ENCODE results near the gene SARNP. TPM values are rescaled to one million over a fixed set of nuclear protein-coding genes. Genes with fewer than 3 reads are reported as not detected.

The SARNP gene
- total and polyA plus RNA-seq, 9 of the 15 experiments (the other 6 are each of a cell fraction or from before 2014, with no cell fraction given), result 70.1 to 400 (median 198) TPM

- TF ChIP-seq ZNF384 (IDR thresholded peaks at IDR 0.05; ENCODE audit: low read depth, low read length) (no peak), CC2D1A (IDR thresholded peaks at IDR 0.05) (no peak), CEBPG (CRISPR knock-in tag; IDR thresholded peaks at IDR 0.05) (peak; percentile 19; the same call in 1 of the 2 replicates), CEBPG (tag; conservative IDR thresholded peaks at IDR 0.05 in 1 of 2, IDR thresholded peaks at IDR 0.05 in 1 of 2) (no peak), ZBTB8A (IDR thresholded peaks at IDR 0.05; ENCODE audit: partially characterized antibody) (no peak), TFAM (CRISPR knock-in tag; conservative IDR thresholded peaks at IDR 0.05) (no peak), PHF8 (IDR thresholded peaks at IDR 0.05; ENCODE audit: borderline replicate concordance, low read length) (no peak), SPI1 (IDR thresholded peaks at IDR 0.05; ENCODE audit: borderline replicate concordance, low read depth, low read length) (no peak), RNF2 (IDR thresholded peaks at IDR 0.05) (no peak), ZNF76 (CRISPR knock-in tag; IDR thresholded peaks at IDR 0.05; ENCODE audit: borderline replicate concordance) (no peak), RBM22 (IDR thresholded peaks at IDR 0.05; ENCODE audit: low read depth, low read length, poor library complexity, severe bottlenecking) (peak; percentile 17), RBFOX2 (IDR thresholded peaks at IDR 0.05; ENCODE audit: low read depth, low read length) (peak; percentile 60), CAMTA2 (CRISPR knock-in tag; conservative IDR thresholded peaks at IDR 0.05) (no peak), CBFA2T3 (IDR thresholded peaks at IDR 0.05) (no peak), SMC3 (conservative IDR thresholded peaks at IDR 0.05; ENCODE audit: insufficient read depth, low read depth, low read length) (no peak), ZNF695 (CRISPR knock-in tag; IDR thresholded peaks at IDR 0.05) (no peak), NRF1 (conservative IDR thresholded peaks at IDR 0.05 in 1 of 2, IDR thresholded peaks at IDR 0.05 in 1 of 2) (no peak), ETV6 (IDR thresholded peaks at IDR 0.05; ENCODE audit: borderline replicate concordance in 1 of 2, low read depth in 2 of 2, low read length in 1 of 2) (no peak), ETV6 (CRISPR knock-in tag; IDR thresholded peaks at IDR 0.05; ENCODE audit: borderline replicate concordance) (no peak), SIRT6 (IDR thresholded peaks at IDR 0.05; ENCODE audit: low read depth, low read length) (peak; percentile 75)
- TF ChIP-seq, protein P1, sequence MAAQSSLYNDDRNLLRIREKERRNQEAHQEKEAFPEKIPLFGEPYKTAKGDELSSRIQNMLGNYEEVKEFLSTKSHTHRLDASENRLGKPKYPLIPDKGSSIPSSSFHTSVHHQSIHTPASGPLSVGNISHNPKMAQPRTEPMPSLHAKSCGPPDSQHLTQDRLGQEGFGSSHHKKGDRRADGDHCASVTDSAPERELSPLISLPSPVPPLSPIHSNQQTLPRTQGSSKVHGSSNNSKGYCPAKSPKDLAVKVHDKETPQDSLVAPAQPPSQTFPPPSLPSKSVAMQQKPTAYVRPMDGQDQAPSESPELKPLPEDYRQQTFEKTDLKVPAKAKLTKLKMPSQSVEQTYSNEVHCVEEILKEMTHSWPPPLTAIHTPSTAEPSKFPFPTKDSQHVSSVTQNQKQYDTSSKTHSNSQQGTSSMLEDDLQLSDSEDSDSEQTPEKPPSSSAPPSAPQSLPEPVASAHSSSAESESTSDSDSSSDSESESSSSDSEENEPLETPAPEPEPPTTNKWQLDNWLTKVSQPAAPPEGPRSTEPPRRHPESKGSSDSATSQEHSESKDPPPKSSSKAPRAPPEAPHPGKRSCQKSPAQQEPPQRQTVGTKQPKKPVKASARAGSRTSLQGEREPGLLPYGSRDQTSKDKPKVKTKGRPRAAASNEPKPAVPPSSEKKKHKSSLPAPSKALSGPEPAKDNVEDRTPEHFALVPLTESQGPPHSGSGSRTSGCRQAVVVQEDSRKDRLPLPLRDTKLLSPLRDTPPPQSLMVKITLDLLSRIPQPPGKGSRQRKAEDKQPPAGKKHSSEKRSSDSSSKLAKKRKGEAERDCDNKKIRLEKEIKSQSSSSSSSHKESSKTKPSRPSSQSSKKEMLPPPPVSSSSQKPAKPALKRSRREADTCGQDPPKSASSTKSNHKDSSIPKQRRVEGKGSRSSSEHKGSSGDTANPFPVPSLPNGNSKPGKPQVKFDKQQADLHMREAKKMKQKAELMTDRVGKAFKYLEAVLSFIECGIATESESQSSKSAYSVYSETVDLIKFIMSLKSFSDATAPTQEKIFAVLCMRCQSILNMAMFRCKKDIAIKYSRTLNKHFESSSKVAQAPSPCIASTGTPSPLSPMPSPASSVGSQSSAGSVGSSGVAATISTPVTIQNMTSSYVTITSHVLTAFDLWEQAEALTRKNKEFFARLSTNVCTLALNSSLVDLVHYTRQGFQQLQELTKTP (IDR thresholded peaks at IDR 0.05; ENCODE audit: low read depth in 1 of 2, partially characterized antibody in 2 of 2), result no peak
- TF ChIP-seq, protein P2, sequence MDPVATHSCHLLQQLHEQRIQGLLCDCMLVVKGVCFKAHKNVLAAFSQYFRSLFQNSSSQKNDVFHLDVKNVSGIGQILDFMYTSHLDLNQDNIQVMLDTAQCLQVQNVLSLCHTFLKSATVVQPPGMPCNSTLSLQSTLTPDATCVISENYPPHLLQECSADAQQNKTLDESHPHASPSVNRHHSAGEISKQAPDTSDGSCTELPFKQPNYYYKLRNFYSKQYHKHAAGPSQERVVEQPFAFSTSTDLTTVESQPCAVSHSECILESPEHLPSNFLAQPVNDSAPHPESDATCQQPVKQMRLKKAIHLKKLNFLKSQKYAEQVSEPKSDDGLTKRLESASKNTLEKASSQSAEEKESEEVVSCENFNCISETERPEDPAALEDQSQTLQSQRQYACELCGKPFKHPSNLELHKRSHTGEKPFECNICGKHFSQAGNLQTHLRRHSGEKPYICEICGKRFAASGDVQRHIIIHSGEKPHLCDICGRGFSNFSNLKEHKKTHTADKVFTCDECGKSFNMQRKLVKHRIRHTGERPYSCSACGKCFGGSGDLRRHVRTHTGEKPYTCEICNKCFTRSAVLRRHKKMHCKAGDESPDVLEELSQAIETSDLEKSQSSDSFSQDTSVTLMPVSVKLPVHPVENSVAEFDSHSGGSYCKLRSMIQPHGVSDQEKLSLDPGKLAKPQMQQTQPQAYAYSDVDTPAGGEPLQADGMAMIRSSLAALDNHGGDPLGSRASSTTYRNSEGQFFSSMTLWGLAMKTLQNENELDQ (CRISPR knock-in tag; IDR thresholded peaks at IDR 0.05; ENCODE audit: borderline replicate concordance), result no peak
- TF ChIP-seq, protein P3, sequence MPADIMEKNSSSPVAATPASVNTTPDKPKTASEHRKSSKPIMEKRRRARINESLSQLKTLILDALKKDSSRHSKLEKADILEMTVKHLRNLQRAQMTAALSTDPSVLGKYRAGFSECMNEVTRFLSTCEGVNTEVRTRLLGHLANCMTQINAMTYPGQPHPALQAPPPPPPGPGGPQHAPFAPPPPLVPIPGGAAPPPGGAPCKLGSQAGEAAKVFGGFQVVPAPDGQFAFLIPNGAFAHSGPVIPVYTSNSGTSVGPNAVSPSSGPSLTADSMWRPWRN (IDR thresholded peaks at IDR 0.05; ENCODE audit: low read depth), result no peak
These were observed 93.9 kb downstream of the SARNP start (continued) for GRCh38 chr12:55723516-55724225.

All from K562 (cell line).